Vagina (tissue), 2 donors: Measurements from ENCODE around the gene LMNA. TPM values are rescaled to one million over a fixed set of nuclear protein-coding genes. Genes with fewer than 3 reads are reported as not detected.

Experiments
- DNase-seq, 2 donors: peaks; one replicate each; pipeline ENCODE4 v3.0.0-alpha.2; 2017; ENCODE audit errors: extremely low spot score in 2 of 2
- H3K27ac ChIP-seq: fragments of 200-600 bp; sonication (generic); one replicate; pipeline ENCODE4 v1.5.1; 2019
- H3K27me3 ChIP-seq: fragments of 200-600 bp; sonication (generic); one replicate; pipeline ENCODE4 v1.5.1; 2019
- H3K36me3 ChIP-seq, 2 donors: fragments of 200-600 bp; sonication (generic); one replicate each; pipeline ENCODE4 v1.5.1; 2017 to 2019
- H3K4me1 ChIP-seq: fragments of 200-600 bp; sonication (generic); one replicate; pipeline ENCODE4 v1.5.1; 2019
- H3K4me3 ChIP-seq, 2 donors: fragments of 200-600 bp; sonication (generic); 1 replicate in 1 of 2; 2 replicates in 1 of 2; pipeline ENCODE4 v1.5.1; 2016 to 2019
- H3K9me3 ChIP-seq: fragments of 200-600 bp; sonication (generic); one replicate; pipeline ENCODE4 v1.5.1; 2019
- CTCF ChIP-seq, 3 experiments: fragments of 450-650 bp in 2 of 3; fragments of 200-600 bp in 1 of 3; sonication (generic) in 1 of 3; IDR thresholded peaks; one replicate each; pipeline ENCODE4 v1.5.1; 2017 to 2019; ENCODE audit warnings: antibody characterized with exemption in 3 of 3, mild to moderate bottlenecking in 2 of 3, moderate library complexity in 2 of 3
- POLR2A ChIP-seq, 2 donors: fragments of 450-650 bp; IDR thresholded peaks; one replicate each; pipeline ENCODE4 v1.6.1; 2017; ENCODE audit warnings: antibody characterized with exemption in 2 of 2, mild to moderate bottlenecking in 2 of 2, moderate library complexity in 2 of 2
- POLR2AphosphoS5 ChIP-seq, 2 donors: sonication (generic); formaldehyde crosslinking; IDR thresholded peaks; one replicate each; pipeline ENCODE4 v1.9.0; 2017; ENCODE audit warnings: antibody characterized with exemption in 2 of 2, mild to moderate bottlenecking in 2 of 2, low read depth in 1 of 2; ENCODE audit not compliant: insufficient read depth in 1 of 2
- intact Hi-C: fragments of 100-400 bp; cut with DNase I; formaldehyde crosslinking; loops from one replicate; pipeline ENCODE4 v1.15.1; 2023
- total RNA-seq: library from RNA; depleted of rRNA; stranded (reverse); fragments of >200 nt; gene quantifications from one replicate; pipeline ENCODE4 v1.2.3, GENCODE V29; 2016

LMNA gene
- total RNA-seq, 1 donor from 2014 or later: 436 TPM

GRCh38 chr1:156126043-156126629, 11.6 kb downstream of the LMNA start:
- intact Hi-C loops: no loop called here
- peak overlapping the region; percentile 100 for H3K4me3 ChIP-seq

GRCh38 chr1:156126630-156127534, 12.4 kb downstream of the LMNA start:
- Histone ChIP-seq H3K4me3 (peak overlapping the region; percentile 100), H3K4me1 (peaks cover 94% of the 10 kb centered on the region)

More at GRCh38 chr1:156126043-156126629, 11.6 kb downstream of the LMNA start:
- TF ChIP-seq POLR2A (IDR thresholded peaks at IDR 0.05) (no peak), CTCF (IDR thresholded peaks at IDR 0.05) (peak in 1 of 3 experiments; percentile 31), POLR2AphosphoS5 (IDR thresholded peaks at IDR 0.05; ENCODE audit: insufficient read depth in 1 of 2, low read depth in 1 of 2) (peak; percentile 67 to 86)
- Histone ChIP-seq H3K4me1 (peaks cover 100% of the 10 kb centered on the region), H3K36me3 (peaks cover 0 to 7% of the 10 kb centered on the region in 2 donors), H3K27ac (peak overlapping the region; percentile 97), H3K27me3 (no peaks in the 10 kb centered on the region), H3K9me3 (no peaks in the 10 kb centered on the region)
- DNase-seq: no peak

GRCh38 chr1:156128308-156128653, 13.8 kb downstream of the LMNA start:
- Histone ChIP-seq H3K36me3 (peaks cover 0 to 28% of the 10 kb centered on the region in 2 donors), H3K9me3 (no peaks in the 10 kb centered on the region), H3K4me1 (peaks cover 80% of the 10 kb centered on the region), H3K4me3 (peak overlapping the region; percentile 23 to 35), H3K27me3 (no peaks in the 10 kb centered on the region), H3K27ac (peak overlapping the region; percentile 97)
- TF ChIP-seq POLR2A (IDR thresholded peaks at IDR 0.05): no peak
- no peak for TF ChIP-seq POLR2AphosphoS5 (IDR thresholded peaks at IDR 0.05; ENCODE audit: insufficient read depth in 1 of 2, low read depth in 1 of 2)
- no peak for TF ChIP-seq CTCF (IDR thresholded peaks at IDR 0.05)
- intact Hi-C loops: loop anchor here (2.0 kb wide), 1 partner anchor 13 kb away; the partner anchor contains the start of gene LMNA
- DNase-seq: no peak

More at GRCh38 chr1:156126630-156127534, 12.4 kb downstream of the LMNA start:
- no peak for DNase-seq
- Histone ChIP-seq H3K9me3 (no peaks in the 10 kb centered on the region), H3K27me3 (no peaks in the 10 kb centered on the region), H3K36me3 (peaks cover 0 to 15% of the 10 kb centered on the region in 2 donors), H3K27ac (peak overlapping the region; percentile 97)
- TF ChIP-seq CTCF (IDR thresholded peaks at IDR 0.05) (no peak), POLR2AphosphoS5 (IDR thresholded peaks at IDR 0.05; ENCODE audit: insufficient read depth in 1 of 2, low read depth in 1 of 2) (peak in 1 of 2 donors; percentile 63), POLR2A (IDR thresholded peaks at IDR 0.05) (no peak)
- intact Hi-C loops: no loop called here

GRCh38 chr1:156128654-156129597, 14.4 kb downstream of the LMNA start:
- Histone ChIP-seq H3K4me3 (peak overlapping the region; percentile 23 to 35), H3K9me3 (no peaks in the 10 kb centered on the region), H3K36me3 (peaks cover 0 to 34% of the 10 kb centered on the region in 2 donors), H3K27ac (peak overlapping the region; percentile 97), H3K4me1 (peaks cover 73% of the 10 kb centered on the region), H3K27me3 (no peaks in the 10 kb centered on the region)
- no peak for DNase-seq
- peak in 1 of 2 donors; percentile 5 for TF ChIP-seq POLR2A (IDR thresholded peaks at IDR 0.05)
- TF ChIP-seq POLR2AphosphoS5 (IDR thresholded peaks at IDR 0.05; ENCODE audit: insufficient read depth in 1 of 2, low read depth in 1 of 2): peak; percentile 68 to 71
- no peak for TF ChIP-seq CTCF (IDR thresholded peaks at IDR 0.05)
- intact Hi-C loops: loop anchor here (2.0 kb wide), 1 partner anchor 14 kb away; the partner anchor contains the start of gene LMNA
